Peyer's patch (tissue), 4 donors: ENCODE results near the gene SNRPD2. TPM values are rescaled to one million over a fixed set of nuclear protein-coding genes. Genes with fewer than 3 reads are reported as not detected.

Experiments used
- DNase-seq, 3 donors: peaks; one replicate each; pipeline ENCODE4 v3.0.0-alpha.2; 2017 to 2019
- H3K27ac ChIP-seq, 4 donors: fragments of 200-600 bp; sonication (generic); one replicate each; pipeline ENCODE4 v1.5.1; 2016 to 2019
- H3K27me3 ChIP-seq, 2 donors: fragments of 200-600 bp; sonication (generic); one replicate each; pipeline ENCODE4 v1.5.1; 2019
- H3K36me3 ChIP-seq, 3 donors: fragments of 200-600 bp; sonication (generic); one replicate each; pipeline ENCODE4 v1.5.1; 2016 to 2019
- H3K4me1 ChIP-seq, 4 donors: fragments of 200-600 bp; sonication (generic); one replicate each; pipeline ENCODE4 v1.5.1; 2016 to 2019
- H3K4me3 ChIP-seq, 4 donors: fragments of 200-600 bp; sonication (generic); 1 replicate in 3 of 4; 2 replicates in 1 of 4; pipeline ENCODE4 v1.5.1; 2016 to 2019; ENCODE audit warnings: mild to moderate bottlenecking in 1 of 4
- H3K9me3 ChIP-seq, 4 donors: fragments of 200-600 bp; sonication (generic); one replicate each; pipeline ENCODE4 v1.5.1; 2016 to 2019; ENCODE audit warnings: mild to moderate bottlenecking in 1 of 4
- POLR2A ChIP-seq, 2 donors: fragments of 450-650 bp; IDR thresholded peaks; one replicate each; pipeline ENCODE4 v1.5.1; 2017; ENCODE audit warnings: antibody characterized with exemption in 2 of 2, mild to moderate bottlenecking in 2 of 2, moderate library complexity in 2 of 2
- total RNA-seq, 4 donors: library from RNA; depleted of rRNA; stranded (reverse); fragments of >200 nt; gene quantifications; one replicate each; pipeline ENCODE4 v1.1.0, GENCODE V29; 2016
- TF ChIP-seq, protein P1 (sequence below), 6 experiments: fragments of 450-650 bp in 4 of 6; fragments of 200-600 bp in 2 of 6; sonication (generic) in 1 of 6; IDR thresholded peaks; one replicate each; pipeline ENCODE4 v1.5.1; 2017 to 2019; ENCODE audit warnings: antibody characterized with exemption in 6 of 6, mild to moderate bottlenecking in 3 of 6, moderate library complexity in 1 of 6

Gene SNRPD2
- total RNA-seq, 4 donors from 2014 or later = 47.3 to 86.2 (median 67.3) TPM

DNA sequence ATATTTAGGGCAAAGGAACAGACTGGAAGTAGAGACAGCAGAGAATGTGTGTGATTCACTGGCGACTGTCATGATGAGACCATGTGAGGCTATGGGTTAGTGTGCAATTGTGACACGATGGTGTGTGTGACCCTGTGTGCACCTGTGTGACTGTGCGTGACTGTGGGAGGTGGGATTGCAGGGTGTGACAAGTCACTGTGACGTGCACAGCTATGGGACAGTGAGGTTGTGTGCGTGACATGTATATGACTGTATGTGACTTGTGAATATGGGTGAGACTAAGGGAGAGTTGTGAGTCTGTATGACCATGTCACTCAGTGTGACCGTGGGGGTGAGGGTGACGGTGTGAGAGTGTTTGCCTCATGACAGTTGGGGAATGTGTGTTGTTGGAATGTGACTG is 27.2 kb downstream of the SNRPD2 start:
- no peak overlapping the region for H3K4me3 ChIP-seq
- H3K36me3 ChIP-seq = no peaks in the 10 kb centered on the region
- H3K4me1 ChIP-seq = peaks cover 0 to 18% (median 14%) of the 10 kb centered on the region in 4 donors
- H3K27ac ChIP-seq = no peak overlapping the region
- DNase-seq = no peak
- H3K9me3 ChIP-seq = no peaks in the 10 kb centered on the region
- TF ChIP-seq, protein P1, sequence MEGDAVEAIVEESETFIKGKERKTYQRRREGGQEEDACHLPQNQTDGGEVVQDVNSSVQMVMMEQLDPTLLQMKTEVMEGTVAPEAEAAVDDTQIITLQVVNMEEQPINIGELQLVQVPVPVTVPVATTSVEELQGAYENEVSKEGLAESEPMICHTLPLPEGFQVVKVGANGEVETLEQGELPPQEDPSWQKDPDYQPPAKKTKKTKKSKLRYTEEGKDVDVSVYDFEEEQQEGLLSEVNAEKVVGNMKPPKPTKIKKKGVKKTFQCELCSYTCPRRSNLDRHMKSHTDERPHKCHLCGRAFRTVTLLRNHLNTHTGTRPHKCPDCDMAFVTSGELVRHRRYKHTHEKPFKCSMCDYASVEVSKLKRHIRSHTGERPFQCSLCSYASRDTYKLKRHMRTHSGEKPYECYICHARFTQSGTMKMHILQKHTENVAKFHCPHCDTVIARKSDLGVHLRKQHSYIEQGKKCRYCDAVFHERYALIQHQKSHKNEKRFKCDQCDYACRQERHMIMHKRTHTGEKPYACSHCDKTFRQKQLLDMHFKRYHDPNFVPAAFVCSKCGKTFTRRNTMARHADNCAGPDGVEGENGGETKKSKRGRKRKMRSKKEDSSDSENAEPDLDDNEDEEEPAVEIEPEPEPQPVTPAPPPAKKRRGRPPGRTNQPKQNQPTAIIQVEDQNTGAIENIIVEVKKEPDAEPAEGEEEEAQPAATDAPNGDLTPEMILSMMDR (IDR thresholded peaks at IDR 0.05) = no peak
- TF ChIP-seq POLR2A (IDR thresholded peaks at IDR 0.05) = no peak
- H3K27me3 ChIP-seq = peaks cover 0 to 5% of the 10 kb centered on the region in 2 donors

DNA sequence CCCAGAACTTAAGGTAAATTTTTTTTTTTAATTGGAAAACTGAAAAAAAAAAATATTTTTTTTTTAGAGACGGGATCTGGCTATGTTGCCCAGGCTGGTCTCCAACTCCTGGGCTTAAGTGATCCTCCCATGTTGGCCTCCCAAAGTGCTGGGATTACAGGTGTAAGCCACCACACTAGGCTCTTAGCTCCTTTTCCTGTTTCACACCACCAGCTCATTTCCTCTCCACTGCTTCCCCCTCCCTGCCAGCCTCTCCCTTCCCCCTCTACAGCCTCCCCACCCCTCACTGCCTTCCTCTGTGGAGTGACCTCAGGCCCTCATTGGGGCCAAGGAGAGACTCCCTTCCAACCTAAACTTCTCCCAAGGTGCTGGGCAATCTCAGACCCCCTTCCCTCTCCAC is 28.0 kb downstream of the SNRPD2 start:
- Histone ChIP-seq H3K36me3 (no peaks in the 10 kb centered on the region), H3K4me1 (peaks cover 0 to 11% (median 7%) of the 10 kb centered on the region in 4 donors), H3K9me3 (no peaks in the 10 kb centered on the region), H3K27me3 (no peaks in the 10 kb centered on the region), H3K27ac (no peak overlapping the region), H3K4me3 (no peak overlapping the region)
- DNase-seq = no peak
- TF ChIP-seq, protein P1 (IDR thresholded peaks at IDR 0.05) = no peak
- TF ChIP-seq POLR2A (IDR thresholded peaks at IDR 0.05) = no peak

DNA sequence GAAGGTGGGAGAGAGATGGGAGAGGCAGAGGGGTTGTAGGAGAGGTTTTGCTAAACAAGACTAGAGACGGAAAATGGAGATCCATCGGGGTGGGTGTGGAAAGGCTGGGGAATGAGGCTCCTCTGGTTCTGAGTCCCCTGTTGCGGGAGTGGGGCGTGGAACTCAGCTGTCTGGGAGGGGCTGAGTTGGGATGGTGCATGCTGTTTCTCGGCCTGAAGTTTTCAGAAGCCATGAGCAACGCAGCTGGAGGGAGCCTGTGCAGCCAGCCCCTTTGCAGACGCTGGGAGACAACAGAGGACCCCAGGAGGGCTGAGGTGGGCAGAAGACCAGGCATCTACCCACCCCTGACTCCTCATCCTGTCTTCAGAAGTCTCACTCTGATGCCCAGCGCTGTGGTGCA is 31.1 kb downstream of the SNRPD2 start:
- no peak for TF ChIP-seq POLR2A (IDR thresholded peaks at IDR 0.05)
- TF ChIP-seq, protein P1 (IDR thresholded peaks at IDR 0.05) = no peak
- Histone ChIP-seq H3K36me3 (no peaks in the 10 kb centered on the region), H3K27ac (no peak overlapping the region), H3K9me3 (no peaks in the 10 kb centered on the region), H3K27me3 (no peaks in the 10 kb centered on the region), H3K4me1 (no peaks in the 10 kb centered on the region), H3K4me3 (no peak overlapping the region)
- no peak for DNase-seq

DNA sequence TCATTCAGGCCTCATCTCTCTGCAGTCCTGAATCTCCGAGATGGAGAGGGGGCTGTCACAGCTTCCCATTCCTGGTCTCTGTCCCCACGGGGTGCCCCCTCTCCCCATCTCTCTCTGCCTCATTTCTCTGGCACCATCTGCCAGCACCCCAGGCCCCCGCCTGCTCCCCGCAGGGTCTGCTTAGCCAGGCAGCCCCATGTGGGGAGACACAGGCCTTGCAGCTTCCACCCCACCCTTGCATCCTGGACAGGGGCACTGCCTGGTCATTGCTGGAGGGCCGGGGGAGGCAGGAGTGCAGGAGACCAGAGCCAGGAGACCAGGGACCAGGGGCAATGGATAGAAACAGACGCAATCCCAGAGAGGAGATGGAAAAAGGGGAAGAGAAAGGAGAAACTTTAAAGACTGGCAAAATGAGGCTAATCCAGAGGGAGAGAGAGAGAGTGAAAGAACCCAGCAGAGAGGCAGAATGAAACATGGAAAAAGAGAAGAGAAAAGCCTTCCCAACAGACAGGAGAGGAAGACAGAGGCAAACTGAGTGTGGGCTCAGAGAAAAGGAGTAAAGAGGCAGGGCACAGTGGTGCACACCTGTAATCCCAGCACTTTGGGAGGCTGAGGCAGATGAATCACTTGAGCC is 32.5 kb downstream of the SNRPD2 start:
- Histone ChIP-seq H3K36me3 (no peaks in the 10 kb centered on the region), H3K27me3 (no peaks in the 10 kb centered on the region), H3K9me3 (no peaks in the 10 kb centered on the region), H3K4me3 (no peak overlapping the region), H3K4me1 (no peaks in the 10 kb centered on the region), H3K27ac (no peak overlapping the region)
- DNase-seq = no peak
- TF ChIP-seq, protein P1 (IDR thresholded peaks at IDR 0.05) = no peak
- TF ChIP-seq POLR2A (IDR thresholded peaks at IDR 0.05) = no peak

DNA sequence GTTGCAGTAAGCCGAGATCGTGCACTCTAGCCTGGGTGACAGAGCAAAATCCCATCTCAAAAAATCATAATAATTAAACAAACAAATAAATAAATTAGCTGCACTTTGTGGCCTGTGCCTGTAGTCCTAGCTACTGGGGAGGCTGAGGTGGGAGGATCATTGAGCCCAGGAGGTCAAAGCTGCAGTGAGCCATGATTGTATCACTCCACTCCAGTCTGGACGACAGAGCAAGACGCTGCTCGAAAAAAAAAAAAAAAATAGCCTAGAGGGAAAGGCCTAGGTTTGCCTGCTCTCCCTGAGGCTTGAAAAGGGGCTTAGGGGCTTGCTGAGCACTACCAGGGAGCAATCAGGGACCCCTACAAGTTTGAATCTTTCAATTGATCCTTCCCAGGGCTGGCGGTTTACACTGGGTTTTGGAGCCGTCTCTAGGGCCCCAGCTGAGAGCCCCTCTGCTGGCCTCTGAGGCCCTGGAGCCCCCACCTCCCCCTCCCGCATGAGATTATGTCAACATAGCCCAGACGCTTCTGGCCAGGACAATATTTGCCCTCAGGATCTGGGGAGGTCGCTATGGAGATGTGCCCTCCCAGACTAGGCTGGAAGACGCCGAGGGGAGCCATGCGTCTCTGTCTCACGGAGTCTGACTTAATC is 34.1 kb downstream of the SNRPD2 start:
- H3K27ac ChIP-seq = no peak overlapping the region
- H3K4me3 ChIP-seq = no peak overlapping the region
- H3K9me3 ChIP-seq = no peaks in the 10 kb centered on the region
- TF ChIP-seq, protein P1 (IDR thresholded peaks at IDR 0.05) = no peak
- TF ChIP-seq POLR2A (IDR thresholded peaks at IDR 0.05) = no peak
- no peaks in the 10 kb centered on the region for H3K27me3 ChIP-seq
- no peak for DNase-seq
- H3K4me1 ChIP-seq = no peaks in the 10 kb centered on the region
- no peaks in the 10 kb centered on the region for H3K36me3 ChIP-seq
